Measurements from ENCODE around the gene TCF4. TPM values are rescaled to one million over a fixed set of nuclear protein-coding genes. Genes with fewer than 3 reads are reported as not detected.

TCF4 gene
- polyA plus RNA-seq, 1 donor (not counting 4 experiments of a cell fraction or from before 2014, with no cell fraction given): 9.7 TPM

- Histone ChIP-seq H3K9ac (ENCODE audit: control insufficient read depth, extremely low read depth, insufficient read depth, low read length) (no peak overlapping the region), H3K9me3 (ENCODE audit: control insufficient read depth, low read depth, low read length) (no peaks in the 10 kb centered on the region), H3K4me2 (ENCODE audit: control insufficient read depth, extremely low read depth, insufficient read depth, low read depth, low read length) (no peak overlapping the region), H3K4me1 (ENCODE audit: control insufficient read depth, extremely low read depth, insufficient read depth, low read length) (peaks cover 12% of the 10 kb centered on the region), H3K79me2 (ENCODE audit: control insufficient read depth, insufficient read depth, low read length) (no peaks in the 10 kb centered on the region), H4K20me1 (ENCODE audit: control insufficient read depth, extremely low read depth, insufficient read depth, low read length) (no peaks in the 10 kb centered on the region), H3K27me3 (ENCODE audit: control insufficient read depth, extremely low read depth, insufficient read depth, low read length) (no peaks in the 10 kb centered on the region), H3K4me3 (ENCODE audit: control insufficient read depth in 2 of 3, extremely low read depth in 1 of 3, insufficient read depth in 2 of 3, low read depth in 1 of 3, low read length in 3 of 3) (no peak overlapping the region), H3K36me3 (ENCODE audit: control insufficient read depth in 2 of 2, extremely low read depth in 1 of 2, insufficient read depth in 2 of 2, low read length in 2 of 2) (no peaks in the 10 kb centered on the region), H3K27ac (ENCODE audit: control insufficient read depth, insufficient read depth, low read length) (no peak overlapping the region), H2AFZ (ENCODE audit: control insufficient read depth, low read length) (no peak overlapping the region), H3K9me1 (ENCODE audit: control insufficient read depth, extremely low read depth, insufficient read depth, low read length) (no peaks in the 10 kb centered on the region)
- FAIRE-seq: no peak
- no peak for DNase-seq (ENCODE audit: low read depth, low spot score)
- dilution Hi-C loops (cut with MboI; ENCODE audit: extremely low pct_ligation_motif_present, low sequenced_read_pairs): no loop called here
- TF ChIP-seq EZH2 (IDR thresholded peaks at IDR 0.05; ENCODE audit: low read length) (no peak), CTCF (optimal IDR thresholded peaks at IDR 0.05 in 1 of 3, IDR thresholded peaks at IDR 0.05 in 1 of 3, conservative IDR thresholded peaks at IDR 0.05 in 1 of 3; ENCODE audit: extremely low read depth in 1 of 3, insufficient read depth in 2 of 3, low read length in 3 of 3) (no peak)
Observed at GRCh38 chr18:55266981-55267380, 321.0 kb downstream of the TCF4 start.

- Histone ChIP-seq H3K27me3 (ENCODE audit: control insufficient read depth, extremely low read depth, insufficient read depth, low read length) (no peaks in the 10 kb centered on the region), H3K9ac (ENCODE audit: control insufficient read depth, extremely low read depth, insufficient read depth, low read length) (no peak overlapping the region), H3K27ac (ENCODE audit: control insufficient read depth, insufficient read depth, low read length) (no peak overlapping the region), H3K4me2 (ENCODE audit: control insufficient read depth, extremely low read depth, insufficient read depth, low read depth, low read length) (no peak overlapping the region), H4K20me1 (ENCODE audit: control insufficient read depth, extremely low read depth, insufficient read depth, low read length) (no peaks in the 10 kb centered on the region), H3K9me1 (ENCODE audit: control insufficient read depth, extremely low read depth, insufficient read depth, low read length) (no peaks in the 10 kb centered on the region), H3K36me3 (ENCODE audit: control insufficient read depth in 2 of 2, extremely low read depth in 1 of 2, insufficient read depth in 2 of 2, low read length in 2 of 2) (no peaks in the 10 kb centered on the region), H2AFZ (ENCODE audit: control insufficient read depth, low read length) (no peak overlapping the region), H3K4me3 (ENCODE audit: control insufficient read depth in 2 of 3, extremely low read depth in 1 of 3, insufficient read depth in 2 of 3, low read depth in 1 of 3, low read length in 3 of 3) (no peak overlapping the region), H3K9me3 (ENCODE audit: control insufficient read depth, low read depth, low read length) (no peaks in the 10 kb centered on the region), H3K79me2 (ENCODE audit: control insufficient read depth, insufficient read depth, low read length) (no peaks in the 10 kb centered on the region), H3K4me1 (ENCODE audit: control insufficient read depth, extremely low read depth, insufficient read depth, low read length) (peaks cover 12% of the 10 kb centered on the region)
- peak; percentile 73 for FAIRE-seq
- TF ChIP-seq CTCF (optimal IDR thresholded peaks at IDR 0.05 in 1 of 3, IDR thresholded peaks at IDR 0.05 in 1 of 3, conservative IDR thresholded peaks at IDR 0.05 in 1 of 3; ENCODE audit: extremely low read depth in 1 of 3, insufficient read depth in 2 of 3, low read length in 3 of 3): no peak
- TF ChIP-seq EZH2 (IDR thresholded peaks at IDR 0.05; ENCODE audit: low read length): no peak
- DNase-seq (ENCODE audit: low read depth, low spot score): peak; percentile 49
- dilution Hi-C loops (cut with MboI; ENCODE audit: extremely low pct_ligation_motif_present, low sequenced_read_pairs): no loop called here
Observed at GRCh38 chr18:55265984-55266383, 322.0 kb downstream of the TCF4 start.

All from keratinocyte (primary cell).